OCI-LY1 (cell line): ENCODE data around the gene GSTT2B.
"Not testable (repeated sequence)": the region's sequence is repeated elsewhere in the genome, so short reads cannot be mapped to it uniquely, and the experiment has no call there.

Source experiments
- H2AFZ ChIP-seq: fragments of 200-600 bp; sonication (generic), shearing (Covaris generic); 2 replicates; pipeline ENCODE4 v1.6.0; 2014; ENCODE audit warnings: antibody characterized with exemption, mild to moderate bottlenecking, low read length
- H3F3A ChIP-seq: fragments of 200-600 bp; sonication (generic), shearing (Covaris generic); 2 replicates; pipeline ENCODE4 v1.6.0; 2014; ENCODE audit warnings: mild to moderate bottlenecking, antibody characterized with exemption, low read length, moderate library complexity; ENCODE audit not compliant: insufficient read depth
- H3K27ac ChIP-seq: fragments of 200-600 bp; sonication (generic); 2 replicates; pipeline ENCODE4 v1.5.1; 2014; ENCODE audit warnings: low read length, mixed run types, mild to moderate bottlenecking, low read depth; ENCODE audit not compliant: poor library complexity, severe bottlenecking
- H3K27me3 ChIP-seq: fragments of 200-600 bp; sonication (generic); 2 replicates; pipeline ENCODE4 v1.6.0; 2014; ENCODE audit warnings: antibody characterized with exemption, mild to moderate bottlenecking, low read length, moderate library complexity; ENCODE audit not compliant: insufficient read depth
- H3K36me3 ChIP-seq: fragments of 200-600 bp; sonication (generic); 2 replicates; pipeline ENCODE4 v1.6.1; 2014; ENCODE audit warnings: mild to moderate bottlenecking, antibody characterized with exemption, low read length, moderate library complexity, mixed read lengths; ENCODE audit not compliant: insufficient read depth
- H3K4me1 ChIP-seq: fragments of 200-600 bp; sonication (generic); 2 replicates; pipeline ENCODE4 v1.5.1; 2014; ENCODE audit warnings: mild to moderate bottlenecking, low read length, moderate library complexity; ENCODE audit not compliant: insufficient read depth, severe bottlenecking
- H3K4me2 ChIP-seq: fragments of 200-600 bp; sonication (generic), shearing (Covaris generic); 2 replicates; pipeline ENCODE4 v1.6.1; 2014; ENCODE audit warnings: low read length
- H3K4me3 ChIP-seq: fragments of 200-600 bp; sonication (generic); 2 replicates; pipeline ENCODE4 v1.5.1; 2014; ENCODE audit warnings: low read length, low read depth, mild to moderate bottlenecking, mixed read lengths; ENCODE audit not compliant: poor library complexity, severe bottlenecking
- H3K79me2 ChIP-seq: fragments of 200-600 bp; shearing (Covaris generic); 2 replicates; pipeline ENCODE4 v1.6.1; 2016; ENCODE audit warnings: mixed run types, low read length, mixed read lengths; ENCODE audit not compliant: insufficient read depth
- H3K9ac ChIP-seq: fragments of 200-600 bp; sonication (generic), shearing (Covaris generic); 2 replicates; pipeline ENCODE4 v1.6.1; 2014; ENCODE audit warnings: mild to moderate bottlenecking, low read length, mixed read lengths
- H3K9me2 ChIP-seq: fragments of 200-600 bp; sonication (generic), shearing (Covaris generic); 2 replicates; pipeline ENCODE4 v1.6.1; 2014; ENCODE audit warnings: low read depth, mild to moderate bottlenecking, low read length, mixed read lengths
- H3K9me3 ChIP-seq: fragments of 200-600 bp; shearing (Covaris generic); 2 replicates; pipeline ENCODE4 v1.6.1; 2014; ENCODE audit warnings: low read length, mixed read lengths
- H4K20me1 ChIP-seq: fragments of 200-600 bp; sonication (generic), shearing (Covaris generic); 2 replicates; pipeline ENCODE4 v1.6.0; 2016; ENCODE audit warnings: mild to moderate bottlenecking, low read length; ENCODE audit not compliant: insufficient read depth
- EZH2 ChIP-seq: fragments of 200-600 bp; sonication (generic), shearing (Covaris generic); IDR thresholded peaks from 2 replicates; pipeline ENCODE4 v1.8.0; 2017; ENCODE audit warnings: borderline replicate concordance, mixed run types, mild to moderate bottlenecking, antibody characterized with exemption, low read length, moderate library complexity, mixed read lengths
- TF ChIP-seq, protein P1 (sequence below): fragments of 200-600 bp; sonication (generic), shearing (Covaris generic); IDR thresholded peaks from 2 replicates; pipeline ENCODE4 v1.5.1; 2017; ENCODE audit warnings: mild to moderate bottlenecking, antibody characterized with exemption, low read length, moderate library complexity, mixed read lengths

Gene GSTT2B

GRCh38 chr22:23986538-23987178 lies 25.7 kb upstream of the GSTT2B start:
- H3K27ac ChIP-seq, H3K9ac ChIP-seq, H3K79me2 ChIP-seq, H3K9me3 ChIP-seq, H3K4me1 ChIP-seq, H3K9me2 ChIP-seq, H3K36me3 ChIP-seq, H2AFZ ChIP-seq, H4K20me1 ChIP-seq, H3F3A ChIP-seq, H3K4me2 ChIP-seq, H3K4me3 ChIP-seq, H3K27me3 ChIP-seq: not testable (repeated sequence)

DNA sequence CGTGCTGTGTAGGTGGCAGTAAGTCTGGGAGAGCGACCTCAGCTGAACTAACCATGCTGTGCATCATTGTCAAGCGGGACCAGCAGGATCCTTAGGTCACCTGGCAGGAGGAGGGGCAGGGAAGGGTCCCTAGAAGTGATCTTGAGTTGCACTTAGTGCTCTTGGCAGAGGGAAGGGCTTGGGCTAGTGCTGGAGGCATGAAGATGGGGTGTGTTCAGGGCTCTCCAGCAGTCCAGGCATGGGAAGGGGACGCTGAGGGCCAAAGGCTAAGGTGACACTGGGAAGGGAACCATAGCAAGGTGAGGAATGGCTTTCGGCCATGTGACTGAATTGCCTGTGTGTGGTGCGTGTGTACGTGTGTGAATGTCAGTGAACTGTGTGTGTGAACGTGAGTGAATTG lies 25.1 kb upstream of the GSTT2B start:
- not testable (repeated sequence) for H3K4me1 ChIP-seq, H3K27me3 ChIP-seq, H3K4me3 ChIP-seq, H3K9me3 ChIP-seq, H3K27ac ChIP-seq, H3K79me2 ChIP-seq, H2AFZ ChIP-seq, H3K4me2 ChIP-seq, H4K20me1 ChIP-seq, H3K9ac ChIP-seq, H3K9me2 ChIP-seq, H3F3A ChIP-seq, H3K36me3 ChIP-seq

DNA sequence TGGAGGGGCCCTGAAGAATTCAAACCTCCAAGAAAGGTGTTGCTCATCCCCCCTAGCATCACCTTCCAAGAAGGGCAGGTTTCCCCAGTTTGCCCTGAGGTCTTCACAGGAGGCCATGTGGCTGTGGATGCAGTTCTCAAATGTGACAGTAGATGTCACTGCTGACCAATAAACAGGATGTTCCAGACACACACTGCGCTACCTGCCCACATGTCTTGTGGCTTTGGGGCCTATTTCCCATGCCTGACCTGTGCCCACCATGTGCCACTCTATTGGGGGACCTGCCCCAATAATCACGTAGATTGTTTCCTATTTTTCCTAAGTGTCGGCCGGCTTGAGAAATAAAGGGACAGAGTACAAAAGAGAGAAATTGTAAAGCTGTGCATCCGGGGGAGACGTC lies 23.4 kb upstream of the GSTT2B start:
- Histone ChIP-seq H3K27ac (no peak overlapping the region), H3K9me2 (no peaks in the 10 kb centered on the region), H3K9ac (no peak overlapping the region), H3K4me1 (no peaks in the 10 kb centered on the region), H3K36me3 (no peaks in the 10 kb centered on the region), H3K79me2 (no peaks in the 10 kb centered on the region), H4K20me1 (no peaks in the 10 kb centered on the region), H2AFZ (no peak overlapping the region), H3K9me3 (no peaks in the 10 kb centered on the region), H3K27me3 (no peaks in the 10 kb centered on the region), H3F3A (no peaks in the 10 kb centered on the region), H3K4me2 (no peak overlapping the region), H3K4me3 (no peak overlapping the region)
- TF ChIP-seq, protein P1, sequence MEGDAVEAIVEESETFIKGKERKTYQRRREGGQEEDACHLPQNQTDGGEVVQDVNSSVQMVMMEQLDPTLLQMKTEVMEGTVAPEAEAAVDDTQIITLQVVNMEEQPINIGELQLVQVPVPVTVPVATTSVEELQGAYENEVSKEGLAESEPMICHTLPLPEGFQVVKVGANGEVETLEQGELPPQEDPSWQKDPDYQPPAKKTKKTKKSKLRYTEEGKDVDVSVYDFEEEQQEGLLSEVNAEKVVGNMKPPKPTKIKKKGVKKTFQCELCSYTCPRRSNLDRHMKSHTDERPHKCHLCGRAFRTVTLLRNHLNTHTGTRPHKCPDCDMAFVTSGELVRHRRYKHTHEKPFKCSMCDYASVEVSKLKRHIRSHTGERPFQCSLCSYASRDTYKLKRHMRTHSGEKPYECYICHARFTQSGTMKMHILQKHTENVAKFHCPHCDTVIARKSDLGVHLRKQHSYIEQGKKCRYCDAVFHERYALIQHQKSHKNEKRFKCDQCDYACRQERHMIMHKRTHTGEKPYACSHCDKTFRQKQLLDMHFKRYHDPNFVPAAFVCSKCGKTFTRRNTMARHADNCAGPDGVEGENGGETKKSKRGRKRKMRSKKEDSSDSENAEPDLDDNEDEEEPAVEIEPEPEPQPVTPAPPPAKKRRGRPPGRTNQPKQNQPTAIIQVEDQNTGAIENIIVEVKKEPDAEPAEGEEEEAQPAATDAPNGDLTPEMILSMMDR: no peak
- TF ChIP-seq EZH2: no peak

DNA sequence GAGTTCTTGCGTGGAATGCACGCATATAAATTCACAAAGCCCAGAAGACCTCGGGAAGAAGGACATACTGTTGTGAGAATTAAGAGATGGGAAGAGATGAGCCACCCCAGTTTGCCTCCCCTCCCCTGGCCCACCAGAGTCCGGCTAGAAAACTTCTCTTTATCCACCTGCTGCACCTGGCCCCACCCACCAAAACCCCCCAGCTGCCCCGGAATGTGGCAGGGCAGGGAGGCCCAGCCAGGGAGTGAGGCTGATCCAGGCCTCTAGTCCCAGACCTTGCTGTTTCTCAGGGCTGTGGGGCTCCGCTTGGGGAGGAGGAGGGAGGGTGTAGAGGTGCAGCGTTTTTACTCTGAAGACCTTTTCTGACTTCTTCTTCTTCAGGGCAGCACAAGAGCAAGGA lies 19.6 kb upstream of the GSTT2B start:
- not testable (repeated sequence) for H3K4me2 ChIP-seq, H3K9me3 ChIP-seq, H3K36me3 ChIP-seq, H3K9me2 ChIP-seq, H4K20me1 ChIP-seq, H3K4me3 ChIP-seq, H3K27ac ChIP-seq, H3F3A ChIP-seq, H2AFZ ChIP-seq, H3K4me1 ChIP-seq, H3K79me2 ChIP-seq, H3K9ac ChIP-seq, H3K27me3 ChIP-seq

GRCh38 chr22:23979557-23980240 lies 18.7 kb upstream of the GSTT2B start, which contains the start of gene GSTT2:
Gene GSTT2, plus strand, starts transcription at chr22:23980134.
- not testable (repeated sequence) for H3K79me2 ChIP-seq, H3F3A ChIP-seq, H3K9ac ChIP-seq, H3K9me2 ChIP-seq, H3K9me3 ChIP-seq, H2AFZ ChIP-seq, H3K36me3 ChIP-seq, H3K27me3 ChIP-seq, H3K4me1 ChIP-seq, H3K27ac ChIP-seq, H4K20me1 ChIP-seq, H3K4me3 ChIP-seq, H3K4me2 ChIP-seq

DNA sequence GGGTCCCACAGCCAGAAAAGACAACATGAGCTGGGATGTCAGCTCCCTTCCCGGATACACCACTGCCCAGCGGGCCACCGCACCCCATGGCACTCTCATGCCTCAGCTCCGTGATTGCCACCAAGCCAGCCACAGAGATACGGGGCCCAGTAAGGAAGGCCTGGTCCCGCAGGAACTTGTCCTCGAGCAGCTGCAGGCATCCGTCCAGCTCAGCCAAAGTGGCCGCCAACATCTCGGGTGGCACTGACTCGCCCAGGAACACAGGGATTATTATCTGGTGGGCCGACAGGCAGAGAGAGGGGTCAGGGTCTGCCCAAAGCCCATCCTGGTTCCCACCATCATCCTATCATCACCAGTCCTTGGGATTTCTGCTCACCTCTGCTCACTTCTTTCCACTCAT lies 16.3 kb upstream of the GSTT2B start:
- not testable (repeated sequence) for H2AFZ ChIP-seq, H3K27me3 ChIP-seq, H3K9me3 ChIP-seq, H3K4me2 ChIP-seq, H3K36me3 ChIP-seq, H3K4me3 ChIP-seq, H3K9me2 ChIP-seq, H4K20me1 ChIP-seq, H3K9ac ChIP-seq, H3F3A ChIP-seq, H3K27ac ChIP-seq, H3K4me1 ChIP-seq, H3K79me2 ChIP-seq

DNA sequence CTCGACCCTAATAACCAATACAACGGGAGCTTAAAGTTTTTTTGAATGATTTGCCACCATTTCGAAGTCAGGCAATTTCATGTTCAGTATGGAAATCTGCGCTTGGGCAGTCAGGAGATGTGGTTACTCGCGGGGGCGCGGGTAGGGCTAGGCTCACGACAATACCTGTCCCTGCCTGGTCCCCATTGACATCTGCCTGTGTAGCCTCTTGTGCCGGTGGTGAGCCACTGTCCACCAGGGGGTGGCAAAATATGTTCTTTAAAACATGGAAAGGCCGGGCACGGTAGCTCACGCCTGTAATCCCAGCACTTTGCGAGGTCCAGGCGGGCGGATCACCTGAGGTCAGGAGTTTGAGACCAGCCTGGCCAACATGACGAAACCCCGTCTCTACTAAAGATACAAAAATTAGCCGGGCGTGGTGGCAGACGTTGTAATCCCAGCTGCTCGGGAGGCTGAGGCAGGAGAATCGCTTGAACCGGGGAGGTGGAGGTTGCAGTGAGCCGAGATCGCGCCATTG lies 13.9 kb upstream of the GSTT2B start:
- not testable (repeated sequence) for H2AFZ ChIP-seq, H3K4me2 ChIP-seq, H3F3A ChIP-seq, H3K9me3 ChIP-seq, H3K4me3 ChIP-seq, H3K27me3 ChIP-seq, H3K4me1 ChIP-seq, H3K9ac ChIP-seq, H3K79me2 ChIP-seq, H3K9me2 ChIP-seq, H3K27ac ChIP-seq, H4K20me1 ChIP-seq
- peaks cover 22% of the 10 kb centered on the region for H3K36me3 ChIP-seq
